ENCODE measurements around the gene CDC73. TPM values are rescaled to one million over a fixed set of nuclear protein-coding genes. Genes with fewer than 3 reads are reported as not detected.
"Not testable (repeated sequence)": the region's sequence is repeated elsewhere in the genome, so short reads cannot be mapped to it uniquely, and the experiment has no call there.

CDC73 gene
- total RNA-seq, 4 donors from 2014 or later, result 44.6 to 70.0 (median 50.5) TPM

- no peaks in the 10 kb centered on the region for H3K9me3 ChIP-seq
- DNase-seq, result no peak
- no peaks in the 10 kb centered on the region for H3K4me1 ChIP-seq
- no peak overlapping the region for H3K27ac ChIP-seq
- no peaks in the 10 kb centered on the region for H3K36me3 ChIP-seq
- WGBS, 2 donors, result 95 to 96% methylated on average over 4 of the region's 4 CpGs
- intact Hi-C loops (cut with DNase I), result no loop called here
- no peak for TF ChIP-seq CTCF (IDR thresholded peaks at IDR 0.05)
- TF ChIP-seq POLR2A (IDR thresholded peaks at IDR 0.05), result no peak
- H3K4me3 ChIP-seq (replicated peaks in 1 of 3), result no peak overlapping the region
- no peaks in the 10 kb centered on the region for H3K27me3 ChIP-seq
Measured at GRCh38 chr1:193219391-193219790, 97.6 kb downstream of the CDC73 start.

GRCh38 chr1:193221651-193222050 lies 99.8 kb downstream of the CDC73 start:
- DNase-seq, result no peak
- no peaks in the 10 kb centered on the region for H3K36me3 ChIP-seq
- no peak for TF ChIP-seq CTCF (IDR thresholded peaks at IDR 0.05)
- no peak for TF ChIP-seq POLR2A (IDR thresholded peaks at IDR 0.05)
- intact Hi-C loops (cut with DNase I), result no loop called here
- no peaks in the 10 kb centered on the region for H3K4me1 ChIP-seq
- H3K27ac ChIP-seq, result no peak overlapping the region
- no peak overlapping the region for H3K4me3 ChIP-seq (replicated peaks in 1 of 3)
- H3K9me3 ChIP-seq, result no peaks in the 10 kb centered on the region
- H3K27me3 ChIP-seq, result no peaks in the 10 kb centered on the region

GRCh38 chr1:193222056-193222615 lies 100.3 kb downstream of the CDC73 start:
- Histone ChIP-seq H3K9me3 (no peaks in the 10 kb centered on the region), H3K4me1 (no peaks in the 10 kb centered on the region), H3K27me3 (no peaks in the 10 kb centered on the region), H3K27ac (no peak overlapping the region), H3K4me3 (replicated peaks in 1 of 3) (no peak overlapping the region), H3K36me3 (no peaks in the 10 kb centered on the region)
- TF ChIP-seq CTCF (IDR thresholded peaks at IDR 0.05) (no peak), POLR2A (IDR thresholded peaks at IDR 0.05) (no peak)
- intact Hi-C loops (cut with DNase I), result no loop called here
- WGBS, 2 donors, result 81 to 82% methylated on average over 8 of the region's 8 CpGs
- no peak for DNase-seq

- intact Hi-C loops (cut with DNase I), result no loop called here
- TF ChIP-seq POLR2A (IDR thresholded peaks at IDR 0.05) (no peak), CTCF (IDR thresholded peaks at IDR 0.05) (no peak)
- Histone ChIP-seq H3K9me3 (no peaks in the 10 kb centered on the region), H3K4me1 (no peaks in the 10 kb centered on the region), H3K4me3 (replicated peaks in 1 of 3) (no peak overlapping the region), H3K36me3 (peaks cover 0 to 3% of the 10 kb centered on the region in 2 donors), H3K27me3 (no peaks in the 10 kb centered on the region), H3K27ac (no peak overlapping the region)
- 91 to 92% methylated on average over 3 of the region's 3 CpGs for WGBS, 2 donors
- DNase-seq, result no peak
Measured at GRCh38 chr1:193229136-193229535, 107.3 kb downstream of the CDC73 start.

GRCh38 chr1:193231146-193231545 lies 109.3 kb downstream of the CDC73 start:
- intact Hi-C loops (cut with DNase I); H3K27me3 ChIP-seq; H3K27ac ChIP-seq; DNase-seq; H3K9me3 ChIP-seq; H3K4me3 ChIP-seq (replicated peaks in 1 of 3); H3K36me3 ChIP-seq; H3K4me1 ChIP-seq: not testable (repeated sequence)

GRCh38 chr1:193234530-193234929 lies 112.7 kb downstream of the CDC73 start:
- TF ChIP-seq CTCF (IDR thresholded peaks at IDR 0.05) (no peak), POLR2A (IDR thresholded peaks at IDR 0.05) (no peak)
- Histone ChIP-seq H3K9me3 (no peaks in the 10 kb centered on the region), H3K36me3 (peaks cover 3% of the 10 kb centered on the region in 2 donors), H3K4me3 (replicated peaks in 1 of 3) (no peak overlapping the region), H3K27me3 (no peaks in the 10 kb centered on the region), H3K4me1 (no peaks in the 10 kb centered on the region), H3K27ac (no peak overlapping the region)
- intact Hi-C loops (cut with DNase I), result no loop called here
- DNase-seq, result no peak
- WGBS, 2 donors, result 63 to 81% methylated on average over 1 of the region's 1 CpG
